ENCODE measurements around the gene BMPR1B.

DNA sequence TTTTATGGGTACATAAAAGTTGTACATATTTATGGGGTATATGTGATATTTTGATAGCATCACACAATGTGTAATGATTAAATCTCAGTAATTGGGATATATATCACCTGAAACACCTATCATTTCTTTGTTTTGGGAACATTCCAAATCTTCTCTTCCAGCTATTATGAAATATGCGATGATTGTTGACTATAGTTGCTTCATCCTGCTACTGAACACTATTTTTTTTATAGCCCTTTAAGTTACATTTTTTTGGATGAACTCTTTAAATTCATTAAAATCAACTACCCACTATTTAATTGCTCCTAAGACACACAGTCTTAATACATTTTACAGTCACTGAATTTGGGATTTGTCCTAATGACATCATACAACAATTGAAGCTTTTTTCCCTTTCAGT is 212.9 kb downstream of the BMPR1B start:
- TF ChIP-seq TAF7 (optimal IDR thresholded peaks at IDR 0.05; ENCODE audit: borderline replicate concordance, low read depth, low read length): no peak
- TF ChIP-seq, protein P1, sequence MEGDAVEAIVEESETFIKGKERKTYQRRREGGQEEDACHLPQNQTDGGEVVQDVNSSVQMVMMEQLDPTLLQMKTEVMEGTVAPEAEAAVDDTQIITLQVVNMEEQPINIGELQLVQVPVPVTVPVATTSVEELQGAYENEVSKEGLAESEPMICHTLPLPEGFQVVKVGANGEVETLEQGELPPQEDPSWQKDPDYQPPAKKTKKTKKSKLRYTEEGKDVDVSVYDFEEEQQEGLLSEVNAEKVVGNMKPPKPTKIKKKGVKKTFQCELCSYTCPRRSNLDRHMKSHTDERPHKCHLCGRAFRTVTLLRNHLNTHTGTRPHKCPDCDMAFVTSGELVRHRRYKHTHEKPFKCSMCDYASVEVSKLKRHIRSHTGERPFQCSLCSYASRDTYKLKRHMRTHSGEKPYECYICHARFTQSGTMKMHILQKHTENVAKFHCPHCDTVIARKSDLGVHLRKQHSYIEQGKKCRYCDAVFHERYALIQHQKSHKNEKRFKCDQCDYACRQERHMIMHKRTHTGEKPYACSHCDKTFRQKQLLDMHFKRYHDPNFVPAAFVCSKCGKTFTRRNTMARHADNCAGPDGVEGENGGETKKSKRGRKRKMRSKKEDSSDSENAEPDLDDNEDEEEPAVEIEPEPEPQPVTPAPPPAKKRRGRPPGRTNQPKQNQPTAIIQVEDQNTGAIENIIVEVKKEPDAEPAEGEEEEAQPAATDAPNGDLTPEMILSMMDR (IDR thresholded peaks at IDR 0.05; ENCODE audit: control extremely low read depth in 1 of 3, insufficient read depth in 1 of 3, low read depth in 1 of 3, low read length in 3 of 3): no peak
- no peak for TF ChIP-seq TEAD4 (IDR thresholded peaks at IDR 0.05; ENCODE audit: low read depth, low read length)

All from H1 (cell line).